CD14-positive monocyte (primary cell): ENCODE data around the gene HES6. TPM values are rescaled to one million over a fixed set of nuclear protein-coding genes. Genes with fewer than 3 reads are reported as not detected.
A peak's percentile ranks its signal among the peaks of the same experiment; 100 is the strongest.

Experiments
- DNase-seq, 3 donors: peaks; one replicate each; pipeline ENCODE4 v3.0.0-alpha.2; 2011 to 2022
- H2AFZ ChIP-seq: 2 replicates; pipeline ENCODE4 v1.6.0; 2012; ENCODE audit warnings: mild to moderate bottlenecking, low read depth, low read length, inconsistent platforms; ENCODE audit not compliant: insufficient read depth, poor library complexity, severe bottlenecking
- H3K27ac ChIP-seq, 2 donors: 1 replicate in 1 of 2; 2 replicates in 1 of 2; pipeline ENCODE4 v1.5.1; 2012 to 2013; ENCODE audit warnings: low read length in 2 of 2, control low read depth in 1 of 2, inconsistent platforms in 1 of 2, low read depth in 1 of 2, mild to moderate bottlenecking in 1 of 2
- H3K27me3 ChIP-seq, 2 donors: one replicate each; pipeline versions ENCODE4 v1.6.0 to v1.6.1; 2011 to 2013; ENCODE audit warnings: low read length in 2 of 2; ENCODE audit not compliant: control insufficient read depth in 2 of 2, insufficient read depth in 2 of 2
- H3K36me3 ChIP-seq, 2 donors: replicated peaks in 1 of 2; 1 replicate in 1 of 2; 2 replicates in 1 of 2; pipeline versions ENCODE4 v1.5.1 to v1.6.1; 2012 to 2013; ENCODE audit warnings: low read length in 2 of 2, control low read depth in 1 of 2, inconsistent platforms in 1 of 2, mild to moderate bottlenecking in 1 of 2; ENCODE audit not compliant: insufficient read depth in 2 of 2, control insufficient read depth in 1 of 2
- H3K4me1 ChIP-seq, 2 donors: 1 replicate in 1 of 2; 2 replicates in 1 of 2; pipeline versions ENCODE4 v1.5.1 to v1.6.1; 2012 to 2013; ENCODE audit warnings: low read length in 2 of 2, control low read depth in 1 of 2, inconsistent platforms in 1 of 2, mild to moderate bottlenecking in 1 of 2, moderate library complexity in 1 of 2; ENCODE audit not compliant: insufficient read depth in 2 of 2, control insufficient read depth in 1 of 2
- H3K4me2 ChIP-seq: replicated peaks from 2 replicates; pipeline ENCODE3; 2012; ENCODE audit warnings: low read length, moderate library complexity, mild to moderate bottlenecking; ENCODE audit not compliant: poor library complexity, severe bottlenecking; ENCODE audit errors: extremely low read depth
- H3K4me3 ChIP-seq, 3 experiments: fragments of 200-600 bp in 1 of 3; sonication (generic) in 1 of 3; replicated peaks in 1 of 3; 1 replicate in 2 of 3; 2 replicates in 1 of 3; pipeline ENCODE4 v1.5.1; 2011 to 2013; ENCODE audit warnings: low read length in 3 of 3, mild to moderate bottlenecking in 3 of 3, control low read depth in 2 of 3, low read depth in 2 of 3, inconsistent platforms in 1 of 3, moderate library complexity in 1 of 3
- H3K79me2 ChIP-seq: 2 replicates; pipeline ENCODE4 v1.6.0; 2012; ENCODE audit warnings: mild to moderate bottlenecking, control low read depth, inconsistent platforms, low read length, moderate library complexity; ENCODE audit not compliant: insufficient read depth
- H3K9ac ChIP-seq: 2 replicates; pipeline ENCODE4 v1.6.0; 2017; ENCODE audit warnings: low read length, mild to moderate bottlenecking; ENCODE audit not compliant: insufficient read depth, poor library complexity, severe bottlenecking
- H3K9me3 ChIP-seq, 2 donors: replicated peaks in 1 of 2; 1 replicate in 1 of 2; 2 replicates in 1 of 2; pipeline versions ENCODE4 v1.5.1 to v1.6.1; 2012 to 2013; ENCODE audit warnings: low read length in 2 of 2, control low read depth in 1 of 2; ENCODE audit not compliant: control insufficient read depth in 1 of 2, insufficient read depth in 1 of 2
- H4K20me1 ChIP-seq: 2 replicates; pipeline ENCODE4 v1.6.0; 2012; ENCODE audit warnings: mild to moderate bottlenecking, low read length, control low read depth, moderate library complexity; ENCODE audit not compliant: insufficient read depth
- H3K27ac Mint-ChIP-seq, 7 donors: one replicate each; pipeline ENCODE4 v1.8.0; 2020; ENCODE audit warnings: mild to moderate bottlenecking in 7 of 7, mixed read lengths in 7 of 7, moderate library complexity in 6 of 7, inconsistent platforms in 2 of 7
- H3K27me3 Mint-ChIP-seq, 3 donors: one replicate each; pipeline ENCODE4 v1.8.0; 2021 to 2022; ENCODE audit warnings: low read depth in 3 of 3, mild to moderate bottlenecking in 3 of 3, mixed read lengths in 3 of 3, moderate library complexity in 3 of 3, inconsistent platforms in 1 of 3
- H3K36me3 Mint-ChIP-seq, 2 donors: one replicate each; pipeline ENCODE4 v1.8.0; 2020; ENCODE audit warnings: mixed read lengths in 2 of 2, inconsistent platforms in 1 of 2, mild to moderate bottlenecking in 1 of 2
- H3K4me1 Mint-ChIP-seq: one replicate; pipeline ENCODE4 v1.8.0; 2020; ENCODE audit warnings: mild to moderate bottlenecking, mixed read lengths
- H3K4me3 Mint-ChIP-seq, 2 donors: one replicate each; pipeline ENCODE4 v1.8.0; 2020; ENCODE audit warnings: mild to moderate bottlenecking in 2 of 2, mixed read lengths in 2 of 2, moderate library complexity in 1 of 2
- H3K9me3 Mint-ChIP-seq, 7 donors: one replicate each; pipeline ENCODE4 v1.8.0; 2020 to 2022; ENCODE audit warnings: mixed read lengths in 7 of 7, mild to moderate bottlenecking in 6 of 7, moderate library complexity in 6 of 7, inconsistent platforms in 2 of 7
- CTCF ChIP-seq: fragments of 200-600 bp; IDR thresholded peaks from one replicate; pipeline ENCODE4 v1.8.0; 2022; ENCODE audit warnings: antibody characterized with exemption, mild to moderate bottlenecking
- WGBS: methylation state at CpG from one replicate; pipeline ENCODE4 v1.1.5; 2013; ENCODE audit warnings: missing lambda C conversion rate; ENCODE audit not compliant: insufficient coverage; 5-methylcytosine and 5-hydroxymethylcytosine counted together
- intact Hi-C, 2 donors: fragments of 100-400 bp; cut with micrococcal nuclease; formaldehyde crosslinking; loops; one replicate each; pipeline versions ENCODE4 v1.15.0 to v1.15.1; 2023
- polyA plus RNA-seq, 3 donors: library from polyadenylated mRNA; depleted of rRNA in 1 of 3; unstranded in 2 of 3; stranded (reverse) in 1 of 3; fragments of 300-500 nt in 2 of 3; fragments of >200 nt in 1 of 3; fragmentation: Illumina TruSeq in 2 of 3; gene quantifications; 1 replicate in 2 of 3; 2 replicates in 1 of 3; pipeline ENCODE4 v1.2.3, GENCODE V29; 2012 to 2021

The HES6 gene
- polyA plus RNA-seq, 3 donors: 2.1 to 4.0 (median 2.8) TPM

GRCh38 chr2:238260883-238261282 lies 21.0 kb upstream of the HES6 start:
- no peaks in the 10 kb centered on the region for H4K20me1 ChIP-seq
- 98% methylated on average over 18 of the region's 18 CpGs for whole genome bisulfite sequencing
- no peak overlapping the region for H2AFZ ChIP-seq
- no peak overlapping the region for H3K4me2 ChIP-seq
- Mint-ChIP-seq H3K27ac (no peak overlapping the region), H3K4me3 (no peak overlapping the region), H3K27me3 (no peaks in the 10 kb centered on the region), H3K4me1 (peaks cover 16% of the 10 kb centered on the region), H3K36me3 (peaks cover 68 to 79% of the 10 kb centered on the region in 2 donors), H3K9me3 (no peaks in the 10 kb centered on the region)
- peaks cover 14 to 16% of the 10 kb centered on the region in 2 donors for H3K4me1 ChIP-seq
- DNase-seq: no peak
- intact Hi-C loops: no loop called here
- no peak overlapping the region for H3K27ac ChIP-seq
- H3K9ac ChIP-seq: no peak overlapping the region
- no peaks in the 10 kb centered on the region for H3K79me2 ChIP-seq
- H3K9me3 ChIP-seq: no peaks in the 10 kb centered on the region
- H3K4me3 ChIP-seq: no peak overlapping the region
- TF ChIP-seq CTCF: no peak
- H3K27me3 ChIP-seq: no peaks in the 10 kb centered on the region
- peaks cover 54 to 84% of the 10 kb centered on the region in 2 donors for H3K36me3 ChIP-seq

GRCh38 chr2:238259061-238260020 lies 19.5 kb upstream of the HES6 start:
- Mint-ChIP-seq H3K36me3 (peaks cover 75 to 86% of the 10 kb centered on the region in 2 donors), H3K4me3 (no peak overlapping the region), H3K27me3 (peaks cover 0 to 2% (median 0%) of the 10 kb centered on the region in 3 donors), H3K9me3 (no peaks in the 10 kb centered on the region), H3K4me1 (peaks cover 12% of the 10 kb centered on the region), H3K27ac (peak overlapping the region in 2 of 7 donors; percentile 34 to 77)
- Histone ChIP-seq H2AFZ (no peak overlapping the region), H3K27ac (no peak overlapping the region), H3K4me1 (peaks cover 8 to 12% of the 10 kb centered on the region in 2 donors), H3K4me2 (no peak overlapping the region), H3K27me3 (no peaks in the 10 kb centered on the region), H3K4me3 (no peak overlapping the region), H4K20me1 (no peaks in the 10 kb centered on the region), H3K9ac (no peak overlapping the region), H3K9me3 (no peaks in the 10 kb centered on the region), H3K79me2 (no peaks in the 10 kb centered on the region), H3K36me3 (peaks cover 56 to 84% of the 10 kb centered on the region in 2 donors)
- intact Hi-C loops: no loop called here
- no peak for DNase-seq
- 98% methylated on average over 17 of the region's 21 CpGs for WGBS
- TF ChIP-seq CTCF: no peak
